Upper lobe of left lung (tissue), 4 donors: ENCODE data around the gene PDCD6IP.

ENCODE experiments used
- CTCF ChIP-seq, 6 experiments: fragments of 450-650 bp in 4 of 6; fragments of 200-600 bp in 2 of 6; sonication (generic) in 2 of 6; IDR thresholded peaks; one replicate each; pipeline ENCODE4 v1.5.1; 2016 to 2019; ENCODE audit warnings: antibody characterized with exemption in 6 of 6
- POLR2A ChIP-seq, 4 donors: fragments of 450-650 bp; IDR thresholded peaks; one replicate each; pipeline ENCODE4 v1.5.1; 2016 to 2017; ENCODE audit warnings: antibody characterized with exemption in 4 of 4, mild to moderate bottlenecking in 2 of 4
- POLR2AphosphoS5 ChIP-seq, 2 donors: sonication (generic); formaldehyde crosslinking; IDR thresholded peaks; one replicate each; pipeline ENCODE4 v1.5.1; 2017; ENCODE audit warnings: antibody characterized with exemption in 2 of 2

- TF ChIP-seq CTCF (IDR thresholded peaks at IDR 0.05) = no peak
- no peak for TF ChIP-seq POLR2A (IDR thresholded peaks at IDR 0.05)
- TF ChIP-seq POLR2AphosphoS5 (IDR thresholded peaks at IDR 0.05) = no peak
Measured at GRCh38 chr3:33910031-33910430, 111.6 kb downstream of the PDCD6IP start.
